Suprapubic skin (tissue), 4 donors: ENCODE results near the gene CRTC3.

Experiments used
- CTCF ChIP-seq, 2 donors: fragments of 200-600 bp in 1 of 2; fragments of 450-650 bp in 1 of 2; sonication (generic) in 1 of 2; IDR thresholded peaks; one replicate each; pipeline ENCODE4 v1.5.1; 2016 to 2019; ENCODE audit warnings: antibody characterized with exemption in 2 of 2, mild to moderate bottlenecking in 1 of 2, moderate library complexity in 1 of 2
- POLR2A ChIP-seq, 2 donors: fragments of 450-650 bp; IDR thresholded peaks; one replicate each; pipeline ENCODE4 v1.6.1; 2017; ENCODE audit warnings: antibody characterized with exemption in 2 of 2, mild to moderate bottlenecking in 2 of 2, moderate library complexity in 2 of 2
- POLR2AphosphoS5 ChIP-seq, 3 donors: sonication (generic); formaldehyde crosslinking; IDR thresholded peaks; one replicate each; pipeline ENCODE4 v1.6.1; 2017; ENCODE audit warnings: antibody characterized with exemption in 3 of 3

- no peak for TF ChIP-seq POLR2A (IDR thresholded peaks at IDR 0.05)
- no peak for TF ChIP-seq CTCF (IDR thresholded peaks at IDR 0.05)
- TF ChIP-seq POLR2AphosphoS5 (IDR thresholded peaks at IDR 0.05) = no peak
Measured at GRCh38 chr15:90659481-90659880, 129.8 kb downstream of the CRTC3 start.
